IPS DF 6.9 (cell line): ENCODE results near the gene PRR13.
A peak's percentile ranks its signal among the peaks of the same experiment; 100 is the strongest.

Source experiments
- DNase-seq: peaks from one replicate; pipeline ENCODE4 v3.0.0-alpha.2; 2013; ENCODE audit warnings: low read depth, low spot score
- H3K27ac ChIP-seq: one replicate; pipeline ENCODE4 v1.5.1; 2013; ENCODE audit warnings: low read length, control low read depth
- H3K27me3 ChIP-seq: 2 replicates; pipeline ENCODE4 v1.6.1; 2013; ENCODE audit warnings: mild to moderate bottlenecking, low read length; ENCODE audit not compliant: control insufficient read depth, insufficient read depth
- H3K36me3 ChIP-seq: 2 replicates; pipeline ENCODE4 v1.6.1; 2013; ENCODE audit warnings: low read length; ENCODE audit not compliant: control insufficient read depth, insufficient read depth
- H3K4me1 ChIP-seq: 2 replicates; pipeline ENCODE4 v1.6.1; 2013; ENCODE audit warnings: low read length; ENCODE audit not compliant: control insufficient read depth, insufficient read depth
- H3K4me3 ChIP-seq: 2 replicates; pipeline ENCODE4 v1.5.1; 2013; ENCODE audit warnings: mild to moderate bottlenecking, low read length
- H3K9me3 ChIP-seq: 2 replicates; pipeline ENCODE4 v1.6.1; 2013; ENCODE audit warnings: low read length, inconsistent platforms; ENCODE audit not compliant: control insufficient read depth, insufficient read depth
- WGBS: extraction: QIAGEN DNeasy Blood & Tissue Kit; methylation state at CpG from one replicate; pipeline ENCODE4 v1.1.7; 2013; ENCODE audit warnings: mixed read lengths, missing lambda C conversion rate; ENCODE audit not compliant: insufficient read length, insufficient coverage; 5-methylcytosine and 5-hydroxymethylcytosine counted together

The PRR13 gene

DNA sequence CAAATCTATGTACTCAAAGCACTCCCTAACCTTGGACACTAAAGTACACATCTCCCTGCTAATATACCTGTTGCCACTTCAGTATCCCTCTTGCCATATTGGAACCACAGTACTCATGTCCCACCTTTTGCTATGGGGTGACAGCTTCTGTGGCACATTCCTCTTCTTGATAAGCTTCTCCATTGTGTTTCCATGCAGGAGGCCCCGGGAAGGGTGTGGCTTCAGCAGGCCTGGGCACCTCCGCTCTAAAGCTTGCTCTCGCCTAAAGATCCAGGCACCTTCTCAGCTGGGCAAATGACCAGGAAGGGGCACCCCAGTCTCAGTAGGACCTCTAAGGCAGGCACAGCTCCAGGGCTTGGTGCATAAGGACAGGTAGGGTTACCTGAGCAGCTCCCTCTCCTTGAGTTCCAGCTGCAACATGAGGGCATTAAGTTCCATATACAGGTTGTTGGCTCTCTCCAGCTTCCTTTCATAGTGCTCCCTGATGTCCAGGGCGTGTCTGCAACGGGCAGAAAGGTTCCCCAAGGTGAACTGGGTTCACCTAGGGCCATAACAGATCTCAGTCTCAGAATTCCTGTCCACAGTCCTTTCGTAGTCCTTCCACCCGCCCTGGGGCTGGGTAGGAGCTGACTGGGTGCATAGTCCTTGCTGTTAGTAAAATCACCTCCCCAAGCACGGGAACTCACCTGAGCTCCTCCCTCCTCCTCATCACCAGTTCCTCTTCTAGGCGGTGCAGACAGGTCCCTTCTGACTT is 41.9 kb downstream of the PRR13 start:
- WGBS = no CpG with 5 or more reads among the region's 9 CpGs
- no peak overlapping the region for H3K27ac ChIP-seq
- no peaks in the 10 kb centered on the region for H3K4me1 ChIP-seq
- no peak for DNase-seq
- H3K27me3 ChIP-seq = no peaks in the 10 kb centered on the region
- H3K4me3 ChIP-seq = no peak overlapping the region
- H3K9me3 ChIP-seq = no peaks in the 10 kb centered on the region
- H3K36me3 ChIP-seq = peaks cover 23% of the 10 kb centered on the region; the same call in 1 of the 2 replicates

DNA sequence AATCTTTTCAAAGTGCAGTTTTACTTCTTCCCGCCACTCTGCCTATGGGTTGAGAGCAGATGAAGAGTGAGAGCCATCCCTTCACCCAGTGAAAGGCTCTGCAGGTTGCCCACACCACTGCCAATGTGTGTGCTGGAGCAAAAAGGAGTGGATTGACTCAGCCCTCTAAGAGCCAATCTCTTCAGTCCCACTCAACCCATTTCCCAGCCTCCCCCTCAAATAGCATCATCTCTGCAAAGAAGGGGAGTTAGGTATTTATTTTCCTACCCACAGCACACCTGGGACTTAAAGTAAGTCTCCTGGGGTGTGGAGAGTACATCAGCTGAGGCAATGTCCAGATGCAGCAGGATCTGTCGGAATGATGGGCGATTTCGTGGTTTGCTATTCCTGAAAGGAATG is 42.4 kb downstream of the PRR13 start:
- Histone ChIP-seq H3K36me3 (peaks cover 20% of the 10 kb centered on the region; the same call in 1 of the 2 replicates), H3K27me3 (no peaks in the 10 kb centered on the region), H3K9me3 (no peaks in the 10 kb centered on the region), H3K27ac (no peak overlapping the region), H3K4me3 (no peak overlapping the region), H3K4me1 (no peaks in the 10 kb centered on the region)
- no peak for DNase-seq
- 100% methylated on average over 1 of the region's 4 CpGs for WGBS

DNA sequence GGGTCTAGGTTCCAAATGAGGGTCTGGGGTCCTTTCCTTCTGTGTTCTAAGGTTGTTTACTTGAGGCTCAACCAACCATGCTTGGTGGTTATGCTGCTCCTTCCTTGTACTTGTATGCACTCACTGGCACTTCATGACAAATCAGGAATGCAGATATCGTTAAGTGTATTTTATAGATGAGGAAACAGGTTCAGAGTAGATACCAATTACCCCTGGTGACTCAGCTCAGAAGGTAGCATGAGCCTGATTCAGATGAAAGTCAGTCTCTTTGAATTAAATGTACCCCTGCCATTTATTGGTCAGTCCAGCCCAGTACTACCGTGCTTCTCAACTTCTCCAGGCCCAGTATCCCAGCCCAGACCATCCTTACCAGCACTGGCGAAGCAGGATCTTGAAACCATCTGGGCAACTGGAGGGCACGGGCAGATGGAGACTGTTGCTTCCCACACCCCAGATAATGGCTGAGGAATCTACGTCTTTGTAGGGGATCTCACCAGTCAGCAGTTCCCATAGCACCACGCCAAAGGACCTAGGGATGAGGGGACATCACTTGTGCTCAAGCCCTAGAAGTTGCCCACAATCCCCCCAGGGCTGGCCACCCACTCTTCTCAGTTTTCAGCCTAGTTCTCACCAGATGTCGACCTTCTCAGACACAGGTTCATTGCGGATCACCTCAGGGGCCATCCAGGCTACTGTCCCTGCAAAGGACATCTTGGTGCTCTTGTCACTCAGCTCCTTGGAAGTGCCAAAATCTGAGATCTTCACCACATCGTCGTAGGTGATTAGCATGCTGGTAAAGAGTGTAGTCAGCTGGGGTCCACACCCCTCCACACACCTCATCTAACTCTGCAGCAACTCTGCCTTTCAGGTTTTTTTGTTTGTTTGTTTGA is 43.4 kb downstream of the PRR13 start:
- DNase-seq = no peak
- H3K27ac ChIP-seq = no peak overlapping the region
- WGBS = no CpG with 5 or more reads among the region's 10 CpGs
- peaks cover 16% of the 10 kb centered on the region; the same call in 1 of the 2 replicates for H3K36me3 ChIP-seq
- H3K9me3 ChIP-seq = no peaks in the 10 kb centered on the region
- no peaks in the 10 kb centered on the region for H3K27me3 ChIP-seq
- no peaks in the 10 kb centered on the region for H3K4me1 ChIP-seq
- no peak overlapping the region for H3K4me3 ChIP-seq

DNA sequence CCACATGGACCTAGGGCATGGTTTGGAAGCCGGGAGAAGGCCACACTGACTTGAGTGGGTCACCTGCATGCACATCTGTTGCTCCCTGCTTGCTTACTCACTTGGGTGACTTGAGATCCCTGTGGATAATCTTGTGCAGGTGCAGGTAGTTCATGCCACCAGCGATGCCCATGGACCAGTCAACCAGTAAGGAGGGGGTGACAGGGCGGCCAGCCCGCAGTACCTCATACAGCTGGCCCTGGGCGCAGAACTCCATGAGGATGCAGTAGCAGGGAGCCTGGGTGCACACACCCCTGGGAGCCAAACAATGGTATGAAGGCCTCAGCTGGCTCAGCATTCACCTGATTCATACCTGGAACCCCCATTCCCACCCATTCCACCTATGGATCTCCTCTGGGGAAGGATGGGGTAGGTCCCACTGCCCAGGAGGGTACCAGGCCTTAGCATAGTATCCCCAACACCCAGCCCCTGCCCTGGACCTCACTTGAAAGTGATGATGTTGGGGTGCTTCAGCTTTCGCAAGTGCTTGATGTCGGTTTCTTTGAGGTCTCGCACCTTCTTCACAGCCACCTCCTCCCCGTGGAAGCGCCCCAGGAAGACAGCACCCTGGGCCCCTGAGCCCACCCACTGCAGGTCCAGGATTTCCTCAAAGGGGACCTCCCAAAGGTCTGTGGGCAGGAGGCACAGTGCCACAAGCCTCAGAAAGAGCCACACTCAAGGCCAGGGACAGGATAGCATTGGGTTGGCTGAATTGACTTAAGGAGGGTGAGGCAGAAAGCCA is 44.6 kb downstream of the PRR13 start:
- Histone ChIP-seq H3K36me3 (peaks cover 15% of the 10 kb centered on the region; the same call in 1 of the 2 replicates), H3K4me3 (no peak overlapping the region), H3K4me1 (no peaks in the 10 kb centered on the region), H3K27ac (no peak overlapping the region), H3K9me3 (no peaks in the 10 kb centered on the region), H3K27me3 (no peaks in the 10 kb centered on the region)
- WGBS = no CpG with 5 or more reads among the region's 10 CpGs
- no peak for DNase-seq

DNA sequence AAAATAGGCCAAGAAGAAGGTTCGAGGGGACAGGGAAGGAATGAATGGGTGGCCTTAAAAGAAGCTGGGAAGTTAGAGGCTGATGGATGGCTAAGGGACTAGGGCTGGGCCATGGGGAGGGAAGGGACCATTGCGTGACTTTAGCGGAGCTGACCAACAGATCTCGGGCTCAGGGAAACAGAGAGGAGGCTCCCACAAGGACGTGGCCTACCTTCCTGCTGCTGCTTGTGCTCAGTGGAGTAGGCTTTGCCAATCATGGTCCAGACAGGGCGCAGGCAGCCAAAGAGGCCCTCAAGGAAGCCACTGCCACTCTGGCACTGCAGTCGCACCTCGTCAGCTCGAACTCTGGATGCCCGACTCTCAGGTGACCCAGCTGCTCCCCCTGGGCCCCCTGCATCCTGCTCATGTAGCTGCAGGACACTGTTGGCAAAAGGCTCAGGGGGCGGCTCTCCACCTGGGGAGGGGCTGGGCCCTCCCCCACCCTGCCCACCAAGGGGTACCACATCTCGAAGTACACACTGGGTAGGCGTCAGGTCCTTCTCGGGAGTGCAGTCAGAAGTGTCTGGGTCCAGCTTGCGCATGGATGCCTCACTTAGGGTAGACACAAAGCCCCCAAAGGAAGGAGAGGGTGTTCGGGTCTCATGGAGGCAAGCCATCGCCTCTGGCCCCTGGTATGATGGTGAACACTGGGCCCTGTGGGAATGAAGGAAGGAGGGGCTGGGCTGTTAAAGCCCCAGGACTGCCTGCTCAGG is 45.4 kb downstream of the PRR13 start:
- Histone ChIP-seq H3K9me3 (no peaks in the 10 kb centered on the region), H3K4me1 (no peaks in the 10 kb centered on the region), H3K27ac (no peak overlapping the region), H3K36me3 (peaks cover 15% of the 10 kb centered on the region; the same call in 1 of the 2 replicates), H3K27me3 (no peaks in the 10 kb centered on the region), H3K4me3 (no peak overlapping the region)
- no CpG with 5 or more reads among the region's 17 CpGs for WGBS
- no peak for DNase-seq

DNA sequence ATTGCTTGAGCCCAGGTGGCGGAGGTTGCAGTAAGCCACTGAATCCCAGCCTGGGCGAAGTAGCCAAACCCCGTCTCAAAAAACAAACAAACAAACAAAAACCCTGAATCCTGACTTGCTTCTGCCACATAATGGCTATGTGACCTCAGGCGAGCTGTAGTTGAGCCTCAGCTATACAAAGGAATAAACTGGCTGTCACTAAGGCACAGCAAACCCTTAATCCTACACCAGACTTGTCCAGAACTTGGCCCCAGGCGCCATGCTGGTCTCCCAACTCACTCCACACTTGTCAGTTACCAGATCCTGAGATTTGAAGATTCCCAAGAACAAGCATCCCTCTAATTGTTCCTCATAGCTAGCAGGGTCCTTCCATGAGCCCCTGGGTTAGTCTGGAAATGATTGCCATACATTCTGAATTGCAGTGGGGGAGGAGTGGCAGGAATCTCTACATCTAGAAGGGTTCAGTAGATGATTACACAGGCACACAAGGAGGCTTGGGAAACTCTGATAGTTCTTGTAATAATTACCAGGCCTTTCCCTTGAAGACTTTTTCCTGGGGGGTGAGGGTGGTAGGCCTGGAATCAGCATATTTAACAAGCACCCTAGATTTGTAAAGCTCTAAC is 47.8 kb downstream of the PRR13 start:
- Histone ChIP-seq H3K36me3 (no peaks in the 10 kb centered on the region; the same call in 1 of the 2 replicates), H3K27me3 (no peaks in the 10 kb centered on the region), H3K27ac (no peak overlapping the region), H3K4me3 (no peak overlapping the region), H3K9me3 (no peaks in the 10 kb centered on the region), H3K4me1 (0 out of 2 replicates have a peak, but pooled peaks cover 2% of the 10 kb centered on the region)
- no CpG with 5 or more reads among the region's 5 CpGs for WGBS
- no peak for DNase-seq

DNA sequence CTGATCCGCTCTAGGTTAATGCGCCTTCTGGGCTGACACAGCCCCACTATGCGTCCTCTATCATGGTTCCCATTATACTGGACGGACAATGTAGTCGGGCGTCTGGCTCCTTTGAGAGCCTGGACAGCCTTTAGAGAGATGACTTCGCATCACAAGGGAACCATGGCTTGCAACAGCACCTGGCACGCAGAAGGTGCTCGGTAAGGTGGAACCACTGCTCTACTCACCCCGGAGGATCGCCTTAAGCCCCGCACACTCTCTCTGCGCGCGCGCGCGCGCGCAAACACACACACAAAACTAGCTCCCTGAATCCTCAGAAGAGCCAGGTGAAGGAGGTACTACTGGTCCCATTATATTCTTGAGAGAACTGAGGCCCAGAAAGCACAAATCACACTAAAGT is 50.7 kb downstream of the PRR13 start:
- H3K36me3 ChIP-seq = no peaks in the 10 kb centered on the region
- no peak for DNase-seq
- WGBS = no CpG with 5 or more reads among the region's 20 CpGs
- H3K9me3 ChIP-seq = no peaks in the 10 kb centered on the region
- 0 out of 2 replicates have a peak, but pooled peaks cover 6% of the 10 kb centered on the region for H3K4me1 ChIP-seq
- H3K27me3 ChIP-seq = no peaks in the 10 kb centered on the region
- no peak overlapping the region for H3K27ac ChIP-seq
- H3K4me3 ChIP-seq = peak overlapping the region; percentile 60; the same call in 1 of the 2 replicates

DNA sequence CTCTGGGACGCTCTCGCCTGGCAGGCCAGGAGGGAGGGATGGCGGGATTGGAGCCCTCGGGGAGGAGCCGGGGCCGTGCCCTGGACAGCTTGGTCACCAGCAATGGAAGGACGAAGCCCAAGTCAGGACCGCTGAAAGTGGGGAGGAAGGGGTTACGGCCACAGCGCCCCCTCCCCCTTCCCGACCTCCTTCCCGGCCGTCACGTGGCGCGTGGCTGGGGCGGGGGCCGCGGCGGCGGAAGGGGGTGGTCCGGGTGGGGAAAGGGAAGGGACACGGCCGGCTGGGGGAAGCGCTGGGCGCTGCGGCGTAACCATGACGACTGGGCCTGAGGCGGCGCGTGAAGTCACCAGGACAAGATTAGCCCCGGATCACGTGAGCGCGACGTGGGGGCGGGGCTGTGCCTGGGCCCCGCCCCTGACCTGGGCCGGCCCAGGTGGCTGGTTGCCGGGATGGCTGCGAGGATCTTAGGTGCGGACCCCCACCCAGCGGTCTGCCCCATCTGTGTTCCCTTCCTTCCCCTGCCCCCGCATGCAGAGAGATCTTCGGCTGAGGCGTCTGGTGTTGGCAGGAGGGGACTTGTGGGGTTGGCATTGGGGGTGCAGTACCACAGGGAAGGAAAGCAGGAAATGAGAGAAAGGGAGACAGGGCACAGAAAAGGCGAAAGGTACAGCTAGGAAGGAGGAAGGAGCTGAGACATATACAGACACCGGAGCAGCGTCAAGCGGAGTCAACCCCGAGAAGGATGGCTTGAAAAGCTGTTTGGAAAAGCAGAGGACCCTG is 51.5 kb downstream of the PRR13 start:
- H3K27me3 ChIP-seq = no peaks in the 10 kb centered on the region
- H3K4me3 ChIP-seq = peak overlapping the region; percentile 60; the same call in 1 of the 2 replicates
- H3K27ac ChIP-seq = no peak overlapping the region
- H3K9me3 ChIP-seq = no peaks in the 10 kb centered on the region
- WGBS = no CpG with 5 or more reads among the region's 52 CpGs
- H3K4me1 ChIP-seq = 0 out of 2 replicates have a peak, but pooled peaks cover 6% of the 10 kb centered on the region
- peak; percentile 95 for DNase-seq
- no peaks in the 10 kb centered on the region for H3K36me3 ChIP-seq
